Measurements from ENCODE around the gene USP10.

The USP10 gene

DNA sequence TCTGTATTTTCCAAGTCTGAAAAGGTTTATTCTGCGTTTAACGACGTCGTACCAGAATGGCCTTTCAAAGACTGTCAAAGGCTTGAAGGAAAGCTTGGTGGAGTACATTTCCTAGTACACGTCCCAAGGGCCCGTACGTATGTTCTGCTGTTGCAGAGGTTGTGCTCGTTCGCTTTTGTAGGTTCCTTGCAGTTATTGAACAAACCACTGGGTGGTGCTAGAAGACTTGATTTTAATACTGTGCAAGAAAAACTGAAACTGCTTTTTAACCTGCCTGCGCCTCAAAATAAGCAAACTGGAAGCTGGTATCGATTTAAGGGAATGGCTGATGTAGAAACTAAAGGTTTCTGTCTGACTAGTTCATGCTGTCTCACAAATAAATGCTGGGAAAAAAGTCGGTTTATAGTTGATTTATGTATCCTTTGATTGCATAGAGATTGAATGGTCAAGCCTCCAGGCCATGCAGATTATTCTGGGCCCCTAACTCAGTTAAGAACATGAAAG, 54.6 kb downstream of the USP10 start:
- DNase-seq, result peak; percentile 77

DNA sequence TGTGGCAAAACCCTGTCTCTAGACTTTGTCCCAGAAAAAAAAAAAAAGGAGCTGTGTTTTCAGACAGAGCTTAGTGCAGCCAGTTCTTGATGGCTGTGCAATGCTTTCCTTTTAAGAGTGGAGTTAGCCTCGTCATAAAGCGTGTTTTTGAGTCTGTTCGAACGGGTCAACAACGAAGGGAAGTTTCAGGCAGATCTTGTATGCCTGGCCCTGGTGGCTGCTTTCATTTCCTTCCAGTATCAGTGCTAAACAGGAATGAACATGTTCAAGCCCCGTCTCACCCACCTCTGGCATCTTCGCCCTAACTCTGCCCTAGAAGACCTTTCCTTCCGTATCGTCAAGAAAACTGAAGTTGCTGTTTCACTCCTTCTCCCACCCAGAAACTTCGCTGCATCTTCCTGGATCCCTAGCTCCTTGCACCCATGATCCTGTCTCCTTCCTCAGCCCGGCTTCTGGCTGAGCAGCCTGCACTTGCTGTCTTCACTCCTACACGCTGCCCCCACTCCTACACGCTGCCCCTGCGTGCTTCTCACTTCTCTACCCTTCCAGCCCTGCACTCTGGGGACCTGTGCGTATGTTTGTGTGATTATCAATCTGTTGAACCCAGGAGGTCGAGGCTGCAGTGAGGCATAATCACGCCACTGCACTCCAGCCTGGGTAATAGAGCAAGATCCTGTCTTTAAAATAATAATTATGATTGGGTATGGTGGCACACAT, 55.3 kb downstream of the USP10 start:
- no peak for DNase-seq

DNA sequence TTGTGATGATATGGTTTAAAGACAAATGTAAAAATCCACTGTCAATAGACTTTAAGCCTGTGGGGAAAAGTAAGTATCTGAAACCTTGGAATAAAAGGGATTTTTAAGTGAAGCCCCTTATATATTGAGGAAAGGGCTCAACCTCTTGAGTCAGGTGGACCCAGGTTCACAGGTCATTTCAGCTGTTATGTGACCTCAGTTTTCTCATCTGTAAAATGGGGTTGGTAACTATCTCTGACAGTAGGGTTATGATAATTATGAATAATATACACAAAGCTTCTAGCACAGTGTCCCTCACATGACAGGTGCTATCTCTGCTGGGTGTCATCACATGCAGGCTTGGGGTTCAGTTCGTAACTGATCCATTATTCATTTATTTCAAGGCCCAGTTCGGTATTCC, 57.0 kb downstream of the USP10 start:
- no peak for DNase-seq

GRCh38 chr16:84758627-84759026, 58.8 kb downstream of the USP10 start:
- no peak for DNase-seq

- no peak for DNase-seq
These were observed 59.3 kb downstream of the USP10 start for GRCh38 chr16:84759061-84759460.

DNA sequence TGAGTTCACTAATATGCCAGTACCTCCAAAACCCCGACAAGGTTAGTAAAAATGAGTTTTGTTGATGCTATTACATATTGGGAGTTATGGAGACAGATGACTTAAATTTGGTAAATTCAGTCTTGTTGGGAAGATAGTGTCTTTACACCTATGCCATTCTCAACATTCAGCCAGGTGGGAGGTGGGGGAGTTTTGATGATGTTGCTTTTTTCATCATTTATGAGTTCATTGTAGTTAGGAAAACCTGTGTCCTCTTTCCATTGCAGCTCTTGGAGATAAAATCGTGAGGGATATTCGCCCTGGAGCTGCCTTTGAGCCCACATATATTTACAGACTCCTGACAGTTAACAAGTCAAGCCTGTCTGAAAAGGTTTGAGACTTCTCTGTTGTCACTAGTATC, 60.1 kb downstream of the USP10 start:
- DNase-seq, result no peak

- DNase-seq, result no peak
These were observed 61.9 kb downstream of the USP10 start for GRCh38 chr16:84761448-84762368.

GRCh38 chr16:84763164-84763563, 63.4 kb downstream of the USP10 start:
- no peak for DNase-seq

DNA sequence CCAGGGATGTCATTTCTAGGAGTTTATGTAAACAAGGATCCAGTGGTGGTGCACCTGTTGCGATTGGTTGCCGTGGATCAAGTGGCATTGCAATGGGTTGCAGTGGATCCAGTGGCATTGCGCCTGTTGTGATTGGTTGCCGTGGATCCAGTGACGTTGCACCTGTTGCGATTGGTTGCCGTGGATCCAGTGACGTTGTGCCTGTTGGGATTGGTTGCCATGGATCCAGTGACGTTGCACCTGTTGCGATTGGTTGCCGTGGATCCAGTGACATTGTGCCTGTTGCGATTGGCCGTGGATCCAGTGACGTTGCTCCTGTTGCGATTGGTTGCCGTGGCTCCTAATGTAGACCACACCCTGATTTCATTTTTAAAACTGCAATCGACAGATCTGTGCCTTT, 63.8 kb downstream of the USP10 start:
- DNase-seq, result no peak

DNA sequence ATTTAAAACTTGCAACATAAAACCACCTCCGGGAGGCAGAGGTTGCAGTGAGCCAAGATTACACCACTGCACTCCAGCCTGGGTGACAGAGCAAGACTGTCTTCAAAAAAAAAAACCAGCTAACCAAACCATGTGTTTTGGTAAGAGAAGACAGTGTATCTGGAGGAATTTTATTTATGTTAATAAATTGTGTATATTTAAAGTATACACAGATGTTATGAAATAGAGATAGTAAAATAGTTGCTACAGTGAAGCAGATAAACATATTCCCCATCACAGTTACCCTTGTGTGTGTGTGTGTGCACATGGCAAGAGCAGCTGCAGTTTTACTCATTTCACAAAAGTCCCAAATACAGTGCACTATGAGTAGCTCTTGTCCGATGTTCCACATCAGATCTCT, 65.2 kb downstream of the USP10 start:
- no peak for DNase-seq

GRCh38 chr16:84765616-84766580, 66.1 kb downstream of the USP10 start:
- no peak for DNase-seq

- no peak for DNase-seq
These were observed 67.4 kb downstream of the USP10 start for GRCh38 chr16:84766978-84767773.

GRCh38 chr16:84768061-84768807, 68.4 kb downstream of the USP10 start:
- no peak for DNase-seq

DNA sequence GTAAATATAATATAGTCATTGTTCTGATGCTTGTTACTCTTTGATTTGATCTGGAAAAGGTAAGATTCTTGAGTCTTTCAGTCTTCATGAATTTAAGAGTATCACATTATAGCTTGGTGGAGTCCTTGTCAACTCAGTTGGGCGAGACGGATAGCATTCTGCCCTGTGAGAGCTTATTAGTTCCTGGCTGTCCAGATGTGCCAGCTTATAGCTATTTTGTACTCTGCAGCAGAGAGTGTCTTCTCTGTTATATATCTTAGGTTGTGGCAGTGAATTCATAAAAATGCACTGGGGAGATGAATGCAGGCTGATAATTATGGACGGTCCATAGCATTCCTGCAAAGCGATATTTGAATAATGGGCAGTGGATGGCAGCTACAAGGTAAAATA, 69.0 kb downstream of the USP10 start:
- DNase-seq, result no peak

DNA sequence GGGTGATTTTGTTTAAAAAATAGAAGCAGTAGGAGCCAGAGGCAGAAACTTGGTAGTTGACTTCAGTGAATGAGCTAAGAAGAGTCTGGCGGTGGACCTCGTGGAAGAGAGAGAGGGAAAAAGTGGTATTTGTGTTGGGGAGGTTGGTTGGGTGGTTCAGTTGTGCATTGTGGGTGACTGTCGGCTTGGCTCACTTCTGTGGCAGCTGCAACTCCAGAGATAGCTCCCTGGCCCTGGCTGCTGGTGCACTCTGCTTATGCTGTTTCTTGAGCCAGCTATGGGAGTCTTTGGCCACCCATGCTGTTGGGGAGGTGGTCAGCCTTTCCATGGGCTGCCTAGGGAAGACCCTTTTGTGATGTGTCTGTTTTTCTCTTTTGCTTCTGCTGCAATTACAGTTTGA, 69.6 kb downstream of the USP10 start:
- DNase-seq, result no peak

DNA sequence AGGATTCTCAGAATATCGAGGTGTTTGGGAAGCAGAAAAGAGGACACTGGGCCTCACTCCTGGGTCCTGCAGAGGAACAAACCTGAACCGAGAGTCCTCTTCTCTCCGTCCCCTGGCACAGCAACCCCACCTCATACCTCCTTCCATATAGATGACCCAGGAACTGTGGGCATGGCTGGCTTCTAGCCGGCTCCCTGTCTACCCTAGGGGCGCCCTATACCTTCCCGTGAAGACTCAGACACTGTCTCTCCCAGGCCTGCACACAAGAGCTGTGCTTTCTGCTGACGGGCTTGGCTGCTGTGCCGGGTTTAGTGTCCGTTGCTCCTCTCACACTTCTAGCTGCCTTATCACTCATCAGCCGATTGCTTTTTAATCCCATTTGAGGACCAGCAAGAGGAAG, 73.5 kb downstream of the USP10 start:
- no peak for DNase-seq

DNA sequence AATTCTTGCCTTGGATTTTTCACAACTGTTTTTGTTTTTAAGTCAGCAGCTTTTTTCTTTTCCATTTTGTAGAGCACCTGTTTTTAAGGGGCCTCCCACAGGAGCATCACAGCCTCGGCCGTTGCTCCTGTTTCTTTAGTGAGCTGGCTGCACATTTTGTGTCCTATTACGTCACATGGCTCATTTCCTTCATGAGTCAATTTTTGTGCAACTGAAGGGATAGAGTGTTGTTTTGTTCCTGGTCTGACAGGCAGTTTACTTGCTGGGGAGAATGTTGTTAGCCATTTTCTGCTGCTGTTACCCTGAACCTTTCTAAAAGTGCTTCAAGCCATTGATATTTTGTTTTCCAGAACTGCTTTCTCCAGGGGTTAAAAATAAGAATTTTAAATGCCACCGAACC, 75.0 kb downstream of the USP10 start:
- no peak for DNase-seq

DNA sequence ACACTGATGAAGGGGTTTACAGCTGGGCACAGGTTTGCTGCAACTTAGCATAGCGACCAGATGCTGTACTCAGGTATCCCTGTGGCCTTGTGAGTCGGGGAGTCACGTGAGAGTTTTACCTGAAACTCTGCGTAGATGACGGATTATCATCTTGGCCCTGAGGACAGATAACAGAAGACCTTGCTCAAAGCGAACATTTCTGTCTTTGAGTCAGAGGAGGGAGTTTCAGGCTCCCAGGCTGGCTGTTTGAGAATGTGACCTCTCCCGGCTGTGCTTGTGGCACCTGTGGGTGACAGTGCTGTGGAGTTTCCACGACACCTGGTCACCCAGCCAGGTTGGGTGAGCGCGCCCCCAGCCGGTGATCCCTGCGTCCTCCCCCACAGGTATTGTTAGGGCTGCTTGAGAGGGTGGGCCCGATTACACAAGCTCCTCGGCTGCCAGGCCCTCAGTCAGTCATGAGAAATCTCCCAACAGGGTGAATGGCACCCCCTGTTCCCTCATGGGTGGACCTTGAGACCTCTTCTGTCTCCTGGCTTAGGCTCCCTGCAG, 75.5 kb downstream of the USP10 start:
- no peak for DNase-seq

GRCh38 chr16:84777435-84777834, 77.6 kb downstream of the USP10 start:
- DNase-seq, result no peak

DNA sequence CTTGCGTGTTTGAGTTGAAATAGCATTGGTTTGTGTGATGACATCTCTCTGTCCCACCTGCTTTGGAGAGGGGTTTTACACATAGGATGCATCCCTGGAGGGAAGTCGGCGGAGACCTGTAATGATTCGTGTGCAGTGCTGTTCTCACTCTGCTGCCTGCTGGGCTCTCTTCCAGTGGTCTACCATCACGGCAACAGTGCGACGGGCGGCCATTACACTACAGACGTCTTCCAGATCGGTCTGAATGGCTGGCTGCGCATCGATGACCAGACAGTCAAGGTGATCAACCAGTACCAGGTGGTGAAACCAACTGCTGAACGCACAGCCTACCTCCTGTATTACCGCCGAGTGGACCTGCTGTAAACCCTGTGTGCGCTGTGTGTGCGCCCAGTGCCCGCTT, 78.9 kb downstream of the USP10 start:
- no peak for DNase-seq

DNA sequence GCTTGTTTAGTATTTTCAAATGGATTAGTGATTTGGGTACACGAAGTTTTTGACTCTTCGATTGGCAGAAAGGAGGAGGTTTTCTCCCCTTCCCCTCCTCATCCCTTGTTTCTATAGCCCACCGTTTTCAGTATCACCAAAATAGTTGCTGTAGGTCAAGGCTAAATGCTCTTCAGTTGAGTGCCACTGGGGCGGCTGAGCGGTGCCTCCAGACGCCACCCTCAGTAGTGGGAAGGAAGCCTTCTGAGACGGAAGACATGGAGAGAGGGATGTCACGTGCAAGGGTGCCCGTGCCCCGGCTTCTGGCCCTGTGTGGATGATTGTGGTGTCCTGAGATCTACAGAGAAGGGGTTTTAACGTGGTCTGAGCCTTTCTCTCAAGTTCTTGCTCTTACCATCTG, 80.3 kb downstream of the USP10 start:
- no peak for DNase-seq
